GM10266 (cell line): Measurements from ENCODE around the gene ZNF771.
"Not testable (repeated sequence)": the region's sequence is repeated elsewhere in the genome, so short reads cannot be mapped to it uniquely, and the experiment has no call there.

Source experiments
- DNase-seq: peaks from one replicate; pipeline ENCODE4 v3.0.0; 2012; ENCODE audit errors: extremely low spot score
- CTCF ChIP-seq: IDR thresholded peaks from 2 replicates; pipeline ENCODE4 v1.5.1; 2012; ENCODE audit warnings: mild to moderate bottlenecking, low read depth; ENCODE audit not compliant: control insufficient read depth, insufficient read depth; ENCODE audit errors: missing control alignments

The ZNF771 gene

GRCh38 chr16:30449116-30449435, 41.7 kb downstream of the ZNF771 start:
- no peak for DNase-seq
- TF ChIP-seq CTCF, result no peak

- not testable (repeated sequence) for DNase-seq
Observed at GRCh38 chr16:30452709-30453580, 45.5 kb downstream of the ZNF771 start.

- no peak for TF ChIP-seq CTCF
Observed at GRCh38 chr16:30456302-30456701, 48.9 kb downstream of the ZNF771 start.

GRCh38 chr16:30457256-30457655, 49.9 kb downstream of the ZNF771 start:
- TF ChIP-seq CTCF, result no peak
- no peak for DNase-seq

More at GRCh38 chr16:30456302-30456701, 48.9 kb downstream of the ZNF771 start:
- no peak for DNase-seq

DNA sequence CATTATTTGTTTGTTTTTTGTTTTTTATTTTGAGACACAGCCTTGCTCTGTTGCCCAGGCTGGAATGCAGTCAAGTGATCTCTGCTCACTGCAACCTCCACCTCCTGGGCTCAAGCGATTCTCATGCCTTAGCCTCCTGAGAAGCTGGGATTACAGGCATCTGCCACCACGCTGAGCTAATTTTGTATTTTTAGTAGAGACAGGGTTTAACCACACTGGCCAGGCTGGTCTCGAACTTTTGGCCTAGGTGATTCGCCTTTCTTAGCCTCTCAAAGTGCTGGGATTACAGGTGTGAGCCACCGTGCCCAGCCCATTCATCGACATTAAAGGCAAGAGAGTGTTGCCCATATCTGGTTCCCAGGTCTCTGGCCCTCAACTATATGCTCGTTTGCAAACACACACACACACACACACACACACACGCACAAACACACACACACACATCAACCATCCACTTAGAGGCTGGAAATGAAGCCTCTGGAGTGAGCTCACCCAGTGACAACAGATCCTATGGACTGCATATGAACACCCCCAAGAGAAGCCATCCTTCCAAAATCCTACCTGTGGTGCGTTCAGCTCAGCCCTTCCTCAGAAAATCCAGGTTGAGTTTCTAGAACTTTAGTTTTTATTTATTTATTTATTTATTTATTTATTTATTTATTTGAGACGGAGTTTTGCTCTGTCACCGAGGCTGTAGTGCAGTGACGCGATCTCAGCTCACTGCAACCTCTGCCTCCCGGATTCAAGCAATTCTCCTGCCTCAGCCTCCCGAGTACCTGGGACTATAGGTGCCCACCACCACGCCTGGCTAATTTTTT, 50.5 kb downstream of the ZNF771 start:
- TF ChIP-seq CTCF, result no peak
- DNase-seq, result no peak

GRCh38 chr16:30458561-30459394, 51.4 kb downstream of the ZNF771 start:
- TF ChIP-seq CTCF, result no peak
- peak; percentile 68 for DNase-seq

DNA sequence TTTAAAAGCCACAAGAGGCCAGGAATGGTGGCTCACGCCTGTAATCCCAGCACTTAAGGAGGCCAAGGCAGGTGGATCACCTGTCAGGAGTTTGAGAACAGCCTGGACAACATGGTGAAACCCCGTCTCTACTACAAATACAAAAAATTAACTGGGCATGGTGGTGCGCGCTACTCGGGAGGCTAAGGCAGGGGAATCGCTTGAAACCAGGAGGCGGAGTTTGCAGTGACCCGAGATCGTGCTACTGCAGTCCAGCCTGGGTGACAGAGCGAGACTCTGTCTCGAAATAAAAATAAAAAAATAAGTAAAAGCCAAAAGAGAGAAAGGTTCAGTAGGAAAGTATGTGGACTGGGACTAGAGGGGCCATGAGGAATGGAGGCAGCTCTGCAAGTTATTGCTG, 52.0 kb downstream of the ZNF771 start:
- DNase-seq, result no peak

DNA sequence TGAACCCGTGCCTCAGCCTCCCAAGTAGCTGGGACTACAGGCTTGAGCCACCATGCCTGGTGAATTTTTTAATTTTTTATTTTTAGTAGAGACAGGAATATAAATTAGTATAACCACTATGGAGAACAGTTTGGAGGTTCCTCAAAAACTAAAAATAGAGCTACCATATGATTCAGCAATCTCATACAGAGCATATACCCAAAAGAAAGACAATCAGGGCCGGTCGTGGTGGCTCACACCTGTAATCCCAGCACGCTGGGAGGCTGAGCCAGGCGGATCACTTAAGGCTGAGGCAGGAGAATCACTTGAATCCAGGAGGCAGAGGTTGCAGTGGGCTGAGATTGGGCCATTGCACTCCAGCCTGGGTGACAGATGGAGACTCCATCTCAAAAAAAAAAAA, 54.0 kb downstream of the ZNF771 start:
- DNase-seq, result not testable (repeated sequence)

More for the DNA sequence above, 52.0 kb downstream of the ZNF771 start:
- no peak for TF ChIP-seq CTCF
